Adipose tissue (tissue), 3 donors: ENCODE results near the gene NUP133. TPM values are rescaled to one million over a fixed set of nuclear protein-coding genes. Genes with fewer than 3 reads are reported as not detected.

Source experiments
- H3K27ac ChIP-seq: one replicate; pipeline ENCODE4 v1.5.1; 2013; ENCODE audit warnings: low read depth, low read length
- WGBS, 3 donors: extraction: QIAGEN DNeasy Blood & Tissue Kit; methylation state at CpG; one replicate each; pipeline ENCODE4 v1.1.7; 2013; 5-methylcytosine and 5-hydroxymethylcytosine counted together
- polyA plus RNA-seq, 3 donors: library from polyadenylated mRNA; stranded (reverse); fragments of 200-250 nt; gene quantifications; one replicate each; pipeline ENCODE4 v1.2.3, GENCODE V29; 2013
- donor health status: healthy with polysubstance abuse.
- donor health status: Bipolar disorder and iron deficiency.
- donor health status: healthy.

The NUP133 gene
- polyA plus RNA-seq, 3 donors: 7.2 to 11.7 (median 11.2) TPM

DNA sequence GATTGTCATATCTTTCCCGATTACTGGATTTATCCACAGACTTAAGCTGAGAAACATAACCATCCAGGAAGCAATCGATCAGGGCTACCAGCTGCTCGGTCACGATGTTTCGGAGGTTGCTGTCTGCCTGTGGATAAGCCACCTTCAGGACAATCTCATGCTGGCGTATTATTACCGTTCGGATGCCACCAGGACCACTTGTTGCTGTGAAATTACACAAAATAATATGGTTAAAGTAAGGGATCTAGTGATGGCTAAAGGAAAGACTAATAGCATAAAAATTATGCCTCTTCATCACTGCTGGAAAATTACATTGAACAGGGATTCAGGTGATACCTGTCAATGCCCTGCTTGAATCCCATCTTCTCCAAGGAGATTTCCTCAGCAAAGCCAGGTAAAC, 43.5 kb downstream of the NUP133 start:
- WGBS, 3 donors: 97% methylated on average over 8 of the region's 8 CpGs
- no peak overlapping the region for H3K27ac ChIP-seq

DNA sequence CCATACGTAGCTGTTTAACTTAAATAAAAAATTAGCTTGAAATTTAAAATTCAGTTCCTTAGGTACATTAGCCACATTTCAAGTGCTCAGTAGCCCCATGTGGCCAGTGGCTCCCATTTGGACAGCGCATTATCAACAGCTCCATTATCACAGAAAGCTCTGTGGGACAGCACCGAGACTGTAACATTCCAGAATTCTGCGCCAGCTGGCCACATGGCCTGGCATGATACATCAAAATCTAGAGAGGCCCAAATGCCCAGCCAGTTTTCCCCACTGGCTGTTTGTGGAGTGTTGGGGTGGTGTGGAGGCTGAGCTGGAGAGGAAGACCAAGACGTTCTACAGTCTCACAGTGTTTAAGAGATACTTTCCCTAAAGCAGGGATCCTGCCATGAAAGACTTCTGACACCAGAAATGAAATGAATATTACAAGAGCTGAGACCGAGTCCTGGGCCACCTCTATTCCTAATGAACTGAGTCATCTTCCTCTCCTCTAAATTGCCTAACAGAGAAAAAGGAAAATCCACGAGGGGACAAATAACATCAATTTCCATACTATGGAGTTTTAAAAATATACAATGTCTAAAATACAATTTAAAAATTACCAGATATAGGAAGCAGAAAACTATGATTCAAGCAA, 47.0 kb downstream of the NUP133 start:
- H3K27ac ChIP-seq: no peak overlapping the region
- WGBS, 3 donors: 87 to 90% (median 88%) methylated on average over 7 of the region's 7 CpGs

DNA sequence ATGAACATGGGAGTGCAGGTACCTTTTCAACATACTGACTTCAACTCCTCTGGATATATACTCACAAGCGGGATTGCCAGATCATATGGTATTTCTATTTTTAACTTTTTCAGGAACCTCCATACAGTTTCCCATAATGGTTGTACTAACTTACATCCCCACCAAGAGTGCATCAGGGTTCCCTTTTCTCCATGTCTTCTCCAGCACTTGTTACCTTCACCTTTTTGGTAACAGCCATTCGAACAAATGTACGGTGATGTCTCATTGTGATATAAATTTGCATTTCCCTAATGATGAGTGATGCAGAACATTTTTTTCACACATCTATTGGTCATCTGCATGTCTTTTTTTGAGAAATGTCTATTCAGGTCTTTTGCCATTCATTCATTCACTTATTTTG, 48.3 kb downstream of the NUP133 start:
- no peak overlapping the region for H3K27ac ChIP-seq
- 98 to 99% (median 98%) methylated on average over 3 of the region's 3 CpGs for WGBS, 3 donors

DNA sequence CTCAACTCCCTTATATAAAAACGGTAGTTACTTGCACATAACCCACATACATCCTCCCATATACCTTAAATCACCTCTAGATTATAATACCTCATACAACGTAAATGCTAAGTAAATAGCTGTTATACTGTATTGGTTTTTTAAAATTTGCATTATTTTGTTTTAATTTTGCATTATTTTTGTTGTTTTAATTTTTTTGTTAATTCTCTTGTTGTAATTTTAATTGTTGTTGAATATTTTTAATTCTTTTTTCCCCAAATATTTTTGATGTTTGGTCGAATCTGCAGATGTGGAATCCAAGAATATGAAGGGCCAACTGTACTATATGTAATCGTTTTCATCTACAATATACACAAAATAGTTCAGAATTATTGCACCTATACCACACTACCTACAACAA, 50.7 kb downstream of the NUP133 start:
- WGBS, 3 donors: 83 to 92% (median 88%) methylated on average over 4 of the region's 4 CpGs
- no peak overlapping the region for H3K27ac ChIP-seq

DNA sequence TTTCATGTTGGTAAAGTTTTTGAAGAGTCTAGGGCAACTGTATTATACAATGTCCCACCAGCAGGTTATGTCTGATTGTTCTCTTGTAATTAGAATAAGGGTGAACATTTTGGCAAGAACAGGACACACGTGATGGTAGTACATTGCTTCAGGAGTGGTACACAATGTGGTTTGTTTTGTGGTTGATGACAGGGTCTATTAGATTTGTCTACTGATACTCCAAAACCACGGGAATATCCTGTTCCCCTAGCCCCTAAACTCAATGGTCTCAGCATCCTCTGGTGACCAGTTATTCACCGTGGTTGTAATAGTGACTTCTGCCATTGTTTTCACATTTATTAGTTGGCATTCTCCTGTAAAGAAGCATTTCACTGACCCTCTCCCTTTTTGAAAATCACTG, 52.1 kb downstream of the NUP133 start:
- 45 to 79% (median 64%) methylated on average over 3 of the region's 3 CpGs for WGBS, 3 donors
- no peak overlapping the region for H3K27ac ChIP-seq

DNA sequence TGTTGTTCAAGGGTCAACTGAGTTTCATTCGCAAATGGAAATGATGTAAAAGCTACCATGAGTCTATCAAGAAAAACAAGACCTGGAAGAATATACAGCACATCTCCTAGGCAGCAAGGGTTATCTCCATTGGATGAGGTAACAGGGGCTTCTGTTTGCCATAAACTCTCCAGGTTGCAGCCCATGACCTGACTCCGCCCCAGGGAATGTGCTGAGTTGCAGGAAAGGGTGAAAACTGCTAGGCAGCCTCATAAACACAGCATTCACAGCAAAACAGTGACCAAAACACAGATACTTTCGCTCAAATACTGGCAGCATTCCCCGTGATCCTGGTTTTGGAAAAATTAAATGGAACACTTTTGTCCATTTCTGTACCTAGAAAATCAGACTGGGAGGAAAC, 54.1 kb downstream of the NUP133 start:
- 84 to 89% (median 86%) methylated on average over 4 of the region's 4 CpGs for WGBS, 3 donors
- H3K27ac ChIP-seq: no peak overlapping the region

DNA sequence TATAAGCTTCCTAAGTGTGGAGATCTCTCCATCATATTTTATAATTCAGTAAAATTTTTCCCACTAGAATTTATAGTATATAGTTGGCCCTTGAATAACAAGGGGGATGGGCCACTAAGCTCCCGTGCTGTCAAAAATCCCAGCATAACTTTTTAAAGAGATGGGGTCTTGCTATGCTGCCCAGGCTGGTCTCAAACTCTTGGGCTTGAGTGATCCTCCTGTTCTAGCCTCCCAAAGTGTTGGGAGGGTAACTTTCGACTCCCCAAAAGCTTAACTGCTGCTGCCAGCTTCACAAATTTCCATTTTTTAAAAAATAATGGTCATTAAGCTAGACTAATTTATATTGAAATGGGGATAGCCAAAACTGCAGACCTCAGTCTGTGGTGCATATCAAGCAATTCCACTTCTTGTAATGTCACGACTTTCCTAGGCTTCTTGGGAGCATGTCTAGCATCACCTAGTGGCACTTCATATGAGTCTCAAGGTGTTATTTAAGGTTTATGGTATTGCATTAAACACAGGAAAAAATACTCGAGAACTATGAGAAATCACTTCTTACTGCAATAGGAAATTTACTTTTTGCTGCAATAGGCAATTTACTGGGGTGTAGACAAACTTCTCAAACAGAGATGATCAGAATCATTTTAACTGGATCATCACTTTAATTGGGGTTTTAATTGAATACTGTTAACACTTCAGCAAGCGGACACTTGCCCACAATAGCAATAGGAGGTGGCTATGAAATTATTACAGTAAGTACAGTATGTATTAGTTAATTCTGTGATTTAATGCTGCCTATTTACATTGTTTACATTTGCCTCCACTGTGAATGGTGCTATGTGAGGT, 55.0 kb downstream of the NUP133 start:
- WGBS, 3 donors: 78 to 83% (median 81%) methylated on average over 5 of the region's 5 CpGs
- no peak overlapping the region for H3K27ac ChIP-seq

DNA sequence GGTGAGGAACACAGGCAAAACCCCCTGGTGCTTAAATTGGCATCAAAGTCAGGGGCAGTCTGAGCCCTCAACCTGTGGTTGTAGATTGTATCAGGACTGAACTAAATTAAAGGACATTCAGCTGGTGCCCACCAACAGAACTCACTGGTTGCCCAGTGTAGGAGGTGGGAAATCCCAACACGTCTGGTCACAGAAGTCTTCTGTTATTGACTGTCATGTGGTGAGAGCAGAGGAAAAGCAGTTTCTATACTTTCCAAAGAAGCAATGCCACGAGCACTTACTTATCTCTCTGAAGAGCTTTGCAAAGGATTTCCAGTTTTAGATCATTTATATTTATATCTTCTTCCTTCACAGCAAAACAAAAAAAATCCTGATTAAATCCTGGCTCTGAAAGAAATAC, 59.3 kb downstream of the NUP133 start:
- 63 to 79% (median 78%) methylated on average over 2 of the region's 2 CpGs for WGBS, 3 donors
- no peak overlapping the region for H3K27ac ChIP-seq

DNA sequence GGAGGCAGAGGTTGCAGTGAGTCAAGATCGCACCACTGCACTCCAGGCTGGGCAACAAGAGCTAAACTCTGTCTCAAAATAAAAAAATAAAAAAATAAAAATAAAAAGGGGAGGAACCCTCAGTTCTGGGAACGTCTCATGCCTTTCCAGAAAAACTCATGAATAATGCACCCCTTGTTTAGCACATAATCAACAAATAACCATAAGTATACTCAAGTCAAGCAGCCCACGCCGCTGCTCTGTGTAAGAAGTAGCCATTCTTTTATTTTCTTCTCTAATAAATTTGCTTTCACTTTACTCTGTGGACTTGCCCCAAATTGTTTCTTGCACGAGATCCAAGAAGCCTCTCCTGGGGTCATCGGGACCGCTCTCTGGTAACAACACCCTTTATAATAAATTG, 59.8 kb downstream of the NUP133 start:
- 68 to 90% (median 89%) methylated on average over 7 of the region's 7 CpGs for WGBS, 3 donors
- no peak overlapping the region for H3K27ac ChIP-seq

DNA sequence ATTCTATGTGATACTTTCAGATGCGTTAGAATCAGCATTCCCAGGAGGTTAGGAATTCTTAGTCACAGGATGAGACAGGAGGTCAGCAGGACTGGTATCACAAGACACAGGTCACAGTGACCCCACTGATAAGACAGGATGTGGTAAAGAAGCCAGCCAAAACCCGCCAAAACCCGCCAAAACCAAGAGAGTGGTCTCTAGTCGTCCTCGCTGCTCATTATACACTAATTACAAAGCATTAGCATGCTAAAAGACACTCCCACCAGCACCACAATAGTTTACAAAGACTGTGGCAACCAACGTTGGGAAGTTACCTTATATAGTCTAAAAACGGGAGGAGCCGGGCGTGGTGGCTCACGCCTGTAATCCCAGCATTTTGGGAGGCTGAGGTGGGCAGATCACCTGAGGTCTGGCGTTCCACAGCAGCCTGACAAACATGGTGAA, 60.3 kb downstream of the NUP133 start:
- 87 to 89% (median 89%) methylated on average over 11 of the region's 11 CpGs for WGBS, 3 donors
- no peak overlapping the region for H3K27ac ChIP-seq

DNA sequence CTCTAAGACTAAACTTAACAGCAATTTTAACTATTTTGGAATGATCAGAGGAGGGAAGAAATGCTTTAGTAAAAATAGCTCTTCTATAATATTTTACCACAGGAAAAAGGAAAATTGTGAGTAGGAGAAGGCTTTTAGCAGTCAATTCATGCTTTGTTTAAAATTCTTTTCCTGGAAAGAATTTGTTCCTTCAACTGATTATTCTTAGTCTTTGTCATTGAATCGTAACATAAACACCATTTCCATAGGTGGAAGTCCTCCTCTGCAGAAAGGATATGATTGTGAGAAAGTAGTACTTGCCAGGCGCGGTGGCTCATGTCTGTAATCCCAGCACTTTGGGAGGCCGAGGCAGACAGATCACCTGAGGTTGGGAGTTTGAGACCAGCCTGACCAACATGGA, 62.3 kb downstream of the NUP133 start:
- H3K27ac ChIP-seq: no peak overlapping the region
- WGBS, 3 donors: 87 to 98% (median 95%) methylated on average over 4 of the region's 4 CpGs

DNA sequence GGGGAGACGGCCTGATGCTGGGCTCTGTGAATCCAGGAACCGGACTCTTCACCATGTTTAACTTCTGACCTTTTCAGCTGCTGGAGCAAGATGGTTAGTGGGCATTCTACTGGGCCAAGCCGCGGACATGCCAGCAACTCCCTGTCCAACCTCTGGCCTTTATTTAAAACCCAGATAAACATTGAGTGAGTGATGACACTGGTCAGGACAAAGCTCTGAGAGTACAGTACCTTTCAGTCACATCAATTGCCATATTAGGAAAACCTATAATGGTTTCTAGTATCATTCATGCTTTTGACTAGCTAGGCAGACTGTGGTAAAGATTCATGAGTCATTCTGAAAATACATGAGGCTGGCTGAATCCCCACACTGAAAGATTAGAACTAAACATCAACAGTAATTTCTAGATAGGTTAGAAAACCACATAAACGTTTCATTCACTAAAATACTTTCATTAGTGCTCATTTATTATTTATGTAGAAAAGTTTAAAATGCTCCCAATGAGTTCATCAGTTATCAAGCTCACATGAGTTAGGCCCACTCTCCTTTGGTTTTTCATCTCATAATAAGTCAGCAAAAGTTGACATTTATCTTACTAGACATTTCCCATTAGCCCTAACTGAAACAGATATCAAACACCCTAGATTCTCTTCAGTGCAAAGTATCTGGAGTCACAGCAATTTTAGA, 67.1 kb downstream of the NUP133 start:
- WGBS, 3 donors: 72 to 75% (median 73%) methylated on average over 5 of the region's 5 CpGs

DNA sequence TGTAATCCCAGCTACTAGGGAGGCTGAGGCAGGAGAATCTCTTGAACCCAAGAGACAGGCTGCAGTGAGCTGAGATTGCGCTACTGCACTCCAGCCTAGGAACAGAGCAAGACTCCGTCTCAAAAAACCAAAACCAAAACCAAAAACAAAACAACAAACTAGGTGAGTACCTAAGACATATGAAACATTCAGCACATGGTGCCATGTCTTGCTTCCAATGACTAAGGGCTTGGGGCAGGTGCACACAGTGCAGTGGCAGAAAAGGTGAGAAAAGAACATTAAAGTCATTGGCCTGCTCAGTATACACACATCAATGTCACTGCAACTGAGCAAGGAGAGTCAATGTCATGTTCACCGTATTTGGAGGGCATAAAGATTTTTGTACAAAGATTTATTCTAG, 70.1 kb downstream of the NUP133 start:
- no peak overlapping the region for H3K27ac ChIP-seq
- 94 to 98% (median 97%) methylated on average over 3 of the region's 3 CpGs for WGBS, 3 donors

More for the DNA sequence above, 67.1 kb downstream of the NUP133 start:
- no peak overlapping the region for H3K27ac ChIP-seq

DNA sequence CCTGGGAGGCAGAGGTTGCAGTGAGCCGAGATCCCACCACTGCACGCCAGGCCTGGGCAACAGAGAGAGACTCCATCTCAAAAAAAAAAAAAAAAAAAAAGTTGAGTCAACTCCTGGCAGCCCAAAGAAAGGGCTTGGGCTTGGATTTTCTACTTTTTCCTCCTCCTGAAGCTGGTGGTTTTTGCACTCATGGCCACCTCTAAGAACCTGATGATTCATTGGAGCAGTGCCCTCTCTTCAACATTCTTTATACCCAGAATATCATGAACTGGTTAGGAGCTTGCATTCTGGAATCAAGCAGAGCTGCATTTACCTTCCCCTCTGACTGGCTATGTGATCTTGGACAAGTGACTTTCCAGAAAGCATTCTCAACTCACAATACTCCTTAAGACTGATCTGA, 70.7 kb downstream of the NUP133 start:
- WGBS, 3 donors: 91 to 100% (median 100%) methylated on average over 2 of the region's 2 CpGs
- no peak overlapping the region for H3K27ac ChIP-seq

DNA sequence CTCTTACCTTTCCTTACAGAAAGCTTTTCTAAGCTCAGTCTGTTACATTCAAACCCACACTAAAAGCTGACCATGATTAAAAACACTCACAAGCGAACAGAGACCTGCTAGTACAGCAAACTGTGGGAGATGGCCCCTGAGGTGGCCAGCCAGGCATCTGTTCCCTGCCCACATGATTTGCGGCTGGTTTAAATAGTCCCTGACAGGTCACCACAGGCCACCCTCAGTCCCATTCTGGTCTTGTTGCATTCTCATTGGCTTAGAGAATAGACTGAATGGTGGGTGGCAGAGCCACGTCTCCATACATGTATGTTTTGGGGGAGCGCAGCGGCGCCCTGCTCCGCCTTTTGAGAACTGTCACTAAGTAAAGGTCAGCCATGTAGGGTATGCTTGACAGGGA, 71.9 kb downstream of the NUP133 start:
- WGBS, 3 donors: 71 to 79% (median 71%) methylated on average over 7 of the region's 7 CpGs
- H3K27ac ChIP-seq: no peak overlapping the region

DNA sequence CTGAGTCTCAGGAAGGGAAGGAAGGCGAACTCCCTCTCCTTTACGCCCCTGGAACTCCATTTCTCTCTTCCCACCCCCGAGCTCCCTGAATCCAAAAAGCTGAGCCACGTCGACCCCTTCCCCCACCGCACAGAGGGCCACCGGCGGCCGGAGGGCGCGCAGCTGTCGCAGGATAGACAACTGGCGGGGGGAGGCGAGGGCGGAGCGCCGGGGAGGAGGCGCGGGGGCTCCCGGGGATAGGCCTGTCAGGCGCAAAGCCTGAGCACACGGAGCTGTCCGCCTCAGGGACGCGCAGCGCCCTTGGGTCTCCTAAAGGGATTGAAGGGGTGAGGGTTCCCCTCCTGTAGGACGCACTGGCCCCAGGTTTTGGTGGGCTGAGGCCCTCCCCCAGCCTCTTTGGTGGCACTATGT, 73.5 kb downstream of the NUP133 start:
- WGBS, 3 donors: 2 to 3% (median 2%) methylated on average over 27 of the region's 27 CpGs
- no peak overlapping the region for H3K27ac ChIP-seq

DNA sequence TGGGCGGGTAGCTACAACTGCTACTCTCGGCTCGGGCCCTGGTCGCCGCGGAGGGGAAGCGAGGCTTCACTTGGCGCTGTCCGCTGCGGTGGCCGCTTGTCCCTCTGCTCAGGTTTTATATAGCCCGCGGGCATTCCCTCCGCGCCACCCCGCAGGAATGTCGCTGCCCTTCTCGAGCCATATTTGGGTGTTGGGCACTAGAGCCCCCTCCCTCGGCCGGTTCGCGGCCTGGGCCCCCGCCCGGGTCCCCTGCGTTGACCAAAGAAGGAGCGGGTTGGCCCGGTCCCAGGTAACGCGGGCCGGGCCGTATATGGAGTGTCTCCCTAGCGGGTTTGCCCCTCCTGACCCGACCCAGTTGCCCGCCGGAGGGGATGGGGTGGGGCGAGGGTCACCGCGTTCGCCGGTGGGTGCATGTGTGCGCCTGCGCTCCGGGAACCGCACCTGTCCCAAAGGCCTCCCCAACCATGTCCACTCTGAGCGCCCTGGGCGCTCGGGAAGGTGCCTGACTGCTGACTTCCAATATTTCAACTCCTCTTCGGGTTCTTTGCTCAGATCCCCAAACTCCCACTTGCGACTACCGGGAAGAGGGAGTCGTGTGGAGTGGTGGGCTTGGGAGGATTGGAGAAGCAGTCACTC, 74.0 kb downstream of the NUP133 start, which contains the start of gene ACTA1:
TSS of gene ACTA1 (minus strand) at position 90 of the 636 bp plus-strand sequence. CDS start 979 bp downstream, outside the sequence.
- no peak within 1 kb of the TSS for H3K27ac ChIP-seq
- 1 to 4% (median 3%) methylated on average over 48 to 51 of the region's 51 CpGs for WGBS, 3 donors

DNA sequence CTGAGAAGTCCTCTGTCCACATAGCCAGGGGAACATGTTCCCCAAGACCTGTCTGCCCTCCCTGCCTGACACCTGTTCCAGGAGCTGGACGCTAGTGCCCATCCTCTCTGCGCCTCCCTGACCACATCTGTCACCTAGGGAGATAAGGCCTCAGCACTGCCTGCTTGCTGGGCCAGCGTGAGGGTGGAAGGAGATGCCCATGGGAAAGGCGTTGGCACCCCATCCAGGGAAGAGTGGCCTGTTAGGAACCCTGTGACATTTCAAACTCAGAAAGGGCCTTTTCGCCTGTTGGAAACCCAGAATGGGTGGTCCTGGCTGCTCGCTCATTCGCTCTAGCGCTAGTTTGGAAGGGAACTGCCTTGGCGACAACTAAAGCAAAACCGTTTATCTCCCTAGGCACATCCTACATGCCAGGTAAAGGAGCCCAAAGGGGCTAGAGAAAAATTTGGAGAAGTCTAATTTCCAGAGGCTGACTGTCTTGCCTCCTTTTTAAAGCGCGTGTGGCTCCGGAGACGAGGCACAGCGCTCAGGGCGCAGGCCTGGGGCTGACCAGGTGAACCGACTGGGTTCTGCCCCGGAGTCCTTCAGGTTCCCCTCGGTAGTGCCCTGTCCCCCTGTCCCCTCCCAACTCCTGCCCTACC, 74.7 kb downstream of the NUP133 start:
- WGBS, 3 donors: 12 to 19% (median 15%) methylated on average over 19 of the region's 19 CpGs
- H3K27ac ChIP-seq: no peak overlapping the region
